ENCODE measurements around the gene NUFIP1. TPM values are rescaled to one million over a fixed set of nuclear protein-coding genes. Genes with fewer than 3 reads are reported as not detected.

NUFIP1 gene
- total RNA-seq, 1 donor from 2014 or later = 3.2 TPM

DNA sequence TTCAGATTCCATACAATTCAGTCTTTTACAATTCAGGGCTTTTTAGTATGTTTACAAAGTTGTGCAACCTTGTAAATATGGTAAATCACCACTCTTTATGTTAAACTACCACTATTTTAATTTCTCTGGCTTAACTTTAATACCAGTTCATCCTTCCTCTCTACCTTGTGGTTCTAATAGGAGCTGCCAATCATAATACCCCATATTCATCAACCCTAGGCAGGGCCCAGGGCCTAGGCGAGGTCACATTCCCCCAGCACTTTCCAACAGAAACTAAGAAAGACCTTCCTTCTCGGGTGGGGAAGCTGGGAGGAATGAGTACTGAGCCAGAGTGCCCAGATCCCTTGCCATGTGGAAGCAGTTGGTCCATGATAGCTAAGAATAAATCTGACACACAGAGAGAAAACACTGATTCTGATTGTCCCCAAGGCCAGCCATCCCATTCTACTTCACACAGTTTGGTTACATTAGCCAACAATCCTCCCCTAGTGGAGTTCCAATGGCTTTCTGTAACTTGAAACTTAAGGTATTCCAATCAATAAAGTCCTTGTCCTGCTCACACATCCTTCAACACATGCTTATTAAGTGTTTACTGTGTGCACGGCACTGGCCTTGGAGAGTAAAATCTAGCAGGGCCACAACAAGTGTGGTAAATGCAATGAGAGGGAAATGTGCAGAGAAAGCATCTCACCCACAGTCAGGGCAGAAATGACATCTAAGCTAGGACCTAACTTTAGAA, 76.8 kb downstream of the NUFIP1 start:
- no peak for FAIRE-seq
- H3K4me3 ChIP-seq (ENCODE audit: low read depth, low read length) = no peak overlapping the region
- no peaks in the 10 kb centered on the region for H3K27me3 ChIP-seq (ENCODE audit: control insufficient read depth, insufficient read depth, low read length)
- TF ChIP-seq, protein P1, sequence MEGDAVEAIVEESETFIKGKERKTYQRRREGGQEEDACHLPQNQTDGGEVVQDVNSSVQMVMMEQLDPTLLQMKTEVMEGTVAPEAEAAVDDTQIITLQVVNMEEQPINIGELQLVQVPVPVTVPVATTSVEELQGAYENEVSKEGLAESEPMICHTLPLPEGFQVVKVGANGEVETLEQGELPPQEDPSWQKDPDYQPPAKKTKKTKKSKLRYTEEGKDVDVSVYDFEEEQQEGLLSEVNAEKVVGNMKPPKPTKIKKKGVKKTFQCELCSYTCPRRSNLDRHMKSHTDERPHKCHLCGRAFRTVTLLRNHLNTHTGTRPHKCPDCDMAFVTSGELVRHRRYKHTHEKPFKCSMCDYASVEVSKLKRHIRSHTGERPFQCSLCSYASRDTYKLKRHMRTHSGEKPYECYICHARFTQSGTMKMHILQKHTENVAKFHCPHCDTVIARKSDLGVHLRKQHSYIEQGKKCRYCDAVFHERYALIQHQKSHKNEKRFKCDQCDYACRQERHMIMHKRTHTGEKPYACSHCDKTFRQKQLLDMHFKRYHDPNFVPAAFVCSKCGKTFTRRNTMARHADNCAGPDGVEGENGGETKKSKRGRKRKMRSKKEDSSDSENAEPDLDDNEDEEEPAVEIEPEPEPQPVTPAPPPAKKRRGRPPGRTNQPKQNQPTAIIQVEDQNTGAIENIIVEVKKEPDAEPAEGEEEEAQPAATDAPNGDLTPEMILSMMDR (IDR thresholded peaks at IDR 0.05; ENCODE audit: insufficient read depth, low read length, severe bottlenecking) = no peak
- H3K36me3 ChIP-seq (ENCODE audit: control insufficient read depth, insufficient read depth, low read length) = no peaks in the 10 kb centered on the region
- DNase-seq (ENCODE audit: low read depth) = no peak

DNA sequence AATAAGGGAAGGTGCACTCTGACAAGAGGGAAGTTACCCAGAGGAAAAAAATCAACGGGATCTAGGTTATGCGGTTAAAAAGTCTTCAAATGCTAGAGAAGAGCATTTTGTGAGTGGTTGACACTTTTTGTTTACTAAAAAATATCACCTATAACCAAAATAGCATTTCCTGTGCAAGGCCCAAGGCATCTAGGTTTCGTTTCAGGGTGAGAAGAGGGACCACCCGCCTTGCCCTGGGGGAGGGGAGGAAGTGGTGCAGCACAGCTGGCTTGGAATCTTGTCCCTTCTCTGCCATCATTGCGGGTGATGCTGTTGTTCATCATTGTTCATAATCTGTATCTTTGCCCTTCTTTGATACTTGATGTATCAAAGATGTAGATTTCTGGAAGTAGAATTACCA, 80.6 kb downstream of the NUFIP1 start:
- H3K36me3 ChIP-seq (ENCODE audit: control insufficient read depth, insufficient read depth, low read length) = no peaks in the 10 kb centered on the region
- TF ChIP-seq, protein P1 (IDR thresholded peaks at IDR 0.05; ENCODE audit: insufficient read depth, low read length, severe bottlenecking) = no peak
- FAIRE-seq = no peak
- H3K27me3 ChIP-seq (ENCODE audit: control insufficient read depth, insufficient read depth, low read length) = no peaks in the 10 kb centered on the region
- H3K4me3 ChIP-seq (ENCODE audit: low read depth, low read length) = no peak overlapping the region
- DNase-seq (ENCODE audit: low read depth) = no peak

DNA sequence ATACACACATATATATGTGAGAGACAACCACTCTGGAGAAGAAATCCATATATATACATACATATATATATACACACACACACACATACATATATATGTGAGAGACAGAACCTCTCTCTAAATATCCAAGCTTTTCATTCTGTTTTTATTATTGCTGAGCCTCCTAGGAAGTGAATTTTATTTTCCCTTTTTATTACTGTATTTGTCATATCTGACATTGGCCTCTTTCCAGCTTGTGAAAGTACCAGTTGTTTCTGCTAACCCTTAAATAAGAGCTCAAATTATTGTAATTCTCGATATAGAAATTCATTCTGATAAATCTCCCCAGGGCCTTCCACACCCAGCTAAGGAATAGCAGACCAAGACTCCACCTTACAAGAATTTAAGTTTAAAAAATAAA, 81.0 kb downstream of the NUFIP1 start:
- TF ChIP-seq, protein P1 (IDR thresholded peaks at IDR 0.05; ENCODE audit: insufficient read depth, low read length, severe bottlenecking) = no peak
- Histone ChIP-seq H3K27me3 (ENCODE audit: control insufficient read depth, insufficient read depth, low read length) (no peaks in the 10 kb centered on the region), H3K4me3 (ENCODE audit: low read depth, low read length) (no peak overlapping the region), H3K36me3 (ENCODE audit: control insufficient read depth, insufficient read depth, low read length) (no peaks in the 10 kb centered on the region)
- DNase-seq (ENCODE audit: low read depth) (no peak), FAIRE-seq (no peak)

DNA sequence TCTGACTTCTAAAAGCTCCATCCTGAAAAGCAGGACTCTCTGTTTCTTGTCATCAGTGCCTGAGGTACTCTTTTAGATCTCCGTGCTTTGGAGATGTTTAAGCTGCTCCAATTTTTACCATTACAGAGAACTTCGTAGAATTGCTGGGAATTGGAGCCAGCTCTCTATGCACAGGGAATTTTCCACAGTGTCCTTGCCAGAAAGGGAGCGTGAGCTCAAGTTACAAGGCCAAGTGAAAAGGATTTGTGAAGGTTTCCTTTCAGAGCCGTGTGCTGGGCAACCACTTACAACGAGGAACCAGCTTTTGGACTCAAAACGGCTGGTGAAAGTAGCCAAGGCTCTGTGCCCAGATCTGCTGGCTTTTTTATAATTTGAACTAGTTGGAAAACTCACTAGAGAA, 82.6 kb downstream of the NUFIP1 start:
- FAIRE-seq (no peak), DNase-seq (ENCODE audit: low read depth) (no peak)
- no peaks in the 10 kb centered on the region for H3K27me3 ChIP-seq (ENCODE audit: control insufficient read depth, insufficient read depth, low read length)
- no peaks in the 10 kb centered on the region for H3K36me3 ChIP-seq (ENCODE audit: control insufficient read depth, insufficient read depth, low read length)
- H3K4me3 ChIP-seq (ENCODE audit: low read depth, low read length) = no peak overlapping the region
- TF ChIP-seq, protein P1 (IDR thresholded peaks at IDR 0.05; ENCODE audit: insufficient read depth, low read length, severe bottlenecking) = no peak

DNA sequence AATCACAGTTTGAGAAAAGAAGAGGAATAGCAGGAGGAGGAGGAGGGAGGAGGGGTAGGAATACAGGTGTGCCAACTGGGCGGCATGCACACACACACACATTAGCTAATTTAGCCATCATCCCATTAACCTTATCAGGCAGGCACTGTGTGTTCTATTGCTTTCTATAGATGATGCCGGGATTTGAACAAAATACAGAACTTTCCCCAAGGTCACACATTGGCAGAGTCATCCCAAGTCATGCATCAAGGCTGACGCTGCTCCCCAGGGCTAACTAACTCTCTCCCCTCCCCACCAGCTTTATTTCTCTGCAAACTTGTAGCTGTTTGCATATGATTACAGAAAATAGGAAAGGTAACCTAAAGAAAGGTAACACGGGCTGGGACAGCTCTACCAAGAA, 83.0 kb downstream of the NUFIP1 start:
- H3K36me3 ChIP-seq (ENCODE audit: control insufficient read depth, insufficient read depth, low read length) = no peaks in the 10 kb centered on the region
- no peaks in the 10 kb centered on the region for H3K27me3 ChIP-seq (ENCODE audit: control insufficient read depth, insufficient read depth, low read length)
- TF ChIP-seq, protein P1 (IDR thresholded peaks at IDR 0.05; ENCODE audit: insufficient read depth, low read length, severe bottlenecking) = no peak
- no peak overlapping the region for H3K4me3 ChIP-seq (ENCODE audit: low read depth, low read length)
- FAIRE-seq (no peak), DNase-seq (ENCODE audit: low read depth) (no peak)

DNA sequence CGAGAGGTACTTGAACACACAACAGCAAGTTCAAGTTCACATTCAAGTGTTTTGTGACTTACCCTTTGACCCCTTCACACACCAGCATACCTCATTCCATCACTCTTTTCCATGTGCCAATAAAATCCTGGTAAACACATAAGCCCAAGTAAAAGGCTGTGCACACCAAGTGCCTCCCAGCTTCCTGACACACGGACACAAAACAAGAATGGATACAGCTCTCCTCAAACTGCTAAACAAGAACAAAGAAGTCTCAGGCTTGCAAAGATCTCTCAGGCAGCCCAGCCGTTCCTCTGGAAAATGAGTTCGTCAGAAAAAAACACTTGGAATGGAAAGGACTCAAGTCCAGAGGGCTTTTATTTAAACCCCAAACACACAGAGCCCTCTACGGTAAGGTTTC, 83.7 kb downstream of the NUFIP1 start:
- FAIRE-seq = peak; percentile 60
- DNase-seq (ENCODE audit: low read depth) = no peak

More for the DNA sequence above, 83.7 kb downstream of the NUFIP1 start:
- Histone ChIP-seq H3K4me3 (ENCODE audit: low read depth, low read length) (no peak overlapping the region), H3K36me3 (ENCODE audit: control insufficient read depth, insufficient read depth, low read length) (no peaks in the 10 kb centered on the region), H3K27me3 (ENCODE audit: control insufficient read depth, insufficient read depth, low read length) (no peaks in the 10 kb centered on the region)
- TF ChIP-seq, protein P1 (IDR thresholded peaks at IDR 0.05; ENCODE audit: insufficient read depth, low read length, severe bottlenecking) = no peak

All from bronchial epithelial cell (primary cell).